RWPE1 (cell line): ENCODE results near the gene SLC25A6.
"Not testable (repeated sequence)": the region's sequence is repeated elsewhere in the genome, so short reads cannot be mapped to it uniquely, and the experiment has no call there.

Experiments
- CTCF ChIA-PET: fragments of 350-600 bp; sonication (Branson Sonifier 250); formaldehyde crosslinking; extraction: SDS; loops from one replicate; lab custom pipeline; 2021; lab: Yijun Ruan, JAX
- POLR2A ChIA-PET: fragments of 400-600 bp; formaldehyde crosslinking; extraction: SDS; loops from one replicate; lab custom pipeline; 2020; ENCODE audit warnings: antibody characterized with exemption; ENCODE audit not compliant: low non-redundant PET; lab: Yijun Ruan, JAX
- DNase-seq: peaks from one replicate; pipeline ENCODE4 v3.0.0; 2012; ENCODE audit warnings: low spot score
- H3K27ac ChIP-seq: fragments of 450-650 bp; 2 replicates; pipeline ENCODE4 v1.5.1; 2017
- CTCF ChIP-seq: fragments of 450-650 bp; conservative IDR thresholded peaks from 2 replicates; pipeline ENCODE4 v1.5.1; 2017; ENCODE audit warnings: low read depth, mild to moderate bottlenecking

The SLC25A6 gene

GRCh38 chrX:1412551-1413161, 20.7 kb upstream of the SLC25A6 start:
- CTCF ChIA-PET: no interaction called here
- POLR2A ChIA-PET: no interaction called here
- no peak for DNase-seq
- TF ChIP-seq CTCF: no peak
- 0 out of 2 replicates have a peak overlapping the region, but pooled peaks have one; percentile 39 for H3K27ac ChIP-seq

- no peak for TF ChIP-seq CTCF
- no peak for DNase-seq
- H3K27ac ChIP-seq: 0 out of 2 replicates have a peak overlapping the region, but pooled peaks have one; percentile 5
- ChIA-PET CTCF (no interaction called here), POLR2A (no interaction called here)
Measured at GRCh38 chrX:1411326-1411725, 19.4 kb upstream of the SLC25A6 start.

- no peak for DNase-seq
- CTCF ChIA-PET: no interaction called here
- TF ChIP-seq CTCF: no peak
- H3K27ac ChIP-seq: no peak overlapping the region
- POLR2A ChIA-PET: no interaction called here
Measured at GRCh38 chrX:1407035-1407434, 15.1 kb upstream of the SLC25A6 start.

GRCh38 chrX:1405769-1406168, 13.9 kb upstream of the SLC25A6 start:
- POLR2A ChIA-PET, CTCF ChIA-PET, DNase-seq: not testable (repeated sequence)

GRCh38 chrX:1403867-1404266, 12.0 kb upstream of the SLC25A6 start:
- H3K27ac ChIP-seq, DNase-seq, CTCF ChIA-PET, POLR2A ChIA-PET: not testable (repeated sequence)

More at GRCh38 chrX:1405769-1406168, 13.9 kb upstream of the SLC25A6 start:
- not testable (repeated sequence) for H3K27ac ChIP-seq

- POLR2A ChIA-PET: no interaction called here
- CTCF ChIA-PET: no interaction called here
Measured at GRCh38 chrX:1403228-1403627, 11.3 kb upstream of the SLC25A6 start.

GRCh38 chrX:1401611-1402430, 9.9 kb upstream of the SLC25A6 start:
- POLR2A ChIA-PET: no interaction called here
- CTCF ChIA-PET: no interaction called here
- no peak for DNase-seq
- no peak for TF ChIP-seq CTCF
- H3K27ac ChIP-seq: no peak overlapping the region

More at GRCh38 chrX:1403228-1403627, 11.3 kb upstream of the SLC25A6 start:
- no peak for TF ChIP-seq CTCF
- DNase-seq: no peak
- H3K27ac ChIP-seq: no peak overlapping the region
